Measurements from ENCODE around the gene SGCD.
A peak's percentile ranks its signal among the peaks of the same experiment; 100 is the strongest.
"Not testable (repeated sequence)": the region's sequence is repeated elsewhere in the genome, so short reads cannot be mapped to it uniquely, and the experiment has no call there.

The SGCD gene

DNA sequence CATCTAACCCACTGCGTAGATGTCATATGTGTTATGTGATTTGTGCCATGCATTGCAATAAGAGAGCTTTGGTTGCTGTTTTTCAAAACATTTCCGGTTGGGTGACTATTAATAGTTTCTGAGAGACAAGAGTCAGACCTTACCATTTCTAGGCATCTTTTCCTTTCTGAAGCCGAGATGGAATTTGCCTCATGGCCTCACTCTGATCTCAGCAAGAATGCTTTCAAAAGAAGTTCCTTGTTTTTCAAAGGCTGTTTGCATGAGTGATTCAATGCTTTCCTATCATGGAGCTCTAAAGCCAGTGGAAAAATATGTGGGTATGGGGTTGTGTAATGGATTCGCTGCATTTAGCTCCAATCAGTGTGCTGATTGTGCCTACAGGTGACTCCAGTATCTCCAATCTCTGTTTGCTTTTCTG is 320.1 kb downstream of the SGCD start:
- no peak for DNase-seq
- Histone ChIP-seq H3K36me3 (no peaks in the 10 kb centered on the region), H3K27ac (peak overlapping the region; percentile 59 to 70), H3K4me1 (peaks cover 0 to 33% (median 7%) of the 10 kb centered on the region in 4 donors), H3K9me3 (no peaks in the 10 kb centered on the region), H3K4me3 (no peak overlapping the region), H3K27me3 (no peaks in the 10 kb centered on the region)
- TF ChIP-seq, protein P1, sequence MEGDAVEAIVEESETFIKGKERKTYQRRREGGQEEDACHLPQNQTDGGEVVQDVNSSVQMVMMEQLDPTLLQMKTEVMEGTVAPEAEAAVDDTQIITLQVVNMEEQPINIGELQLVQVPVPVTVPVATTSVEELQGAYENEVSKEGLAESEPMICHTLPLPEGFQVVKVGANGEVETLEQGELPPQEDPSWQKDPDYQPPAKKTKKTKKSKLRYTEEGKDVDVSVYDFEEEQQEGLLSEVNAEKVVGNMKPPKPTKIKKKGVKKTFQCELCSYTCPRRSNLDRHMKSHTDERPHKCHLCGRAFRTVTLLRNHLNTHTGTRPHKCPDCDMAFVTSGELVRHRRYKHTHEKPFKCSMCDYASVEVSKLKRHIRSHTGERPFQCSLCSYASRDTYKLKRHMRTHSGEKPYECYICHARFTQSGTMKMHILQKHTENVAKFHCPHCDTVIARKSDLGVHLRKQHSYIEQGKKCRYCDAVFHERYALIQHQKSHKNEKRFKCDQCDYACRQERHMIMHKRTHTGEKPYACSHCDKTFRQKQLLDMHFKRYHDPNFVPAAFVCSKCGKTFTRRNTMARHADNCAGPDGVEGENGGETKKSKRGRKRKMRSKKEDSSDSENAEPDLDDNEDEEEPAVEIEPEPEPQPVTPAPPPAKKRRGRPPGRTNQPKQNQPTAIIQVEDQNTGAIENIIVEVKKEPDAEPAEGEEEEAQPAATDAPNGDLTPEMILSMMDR (IDR thresholded peaks at IDR 0.05) = no peak
- intact Hi-C loops (cut with DNase I; ENCODE audit: low total_unique reads) = no loop called here

DNA sequence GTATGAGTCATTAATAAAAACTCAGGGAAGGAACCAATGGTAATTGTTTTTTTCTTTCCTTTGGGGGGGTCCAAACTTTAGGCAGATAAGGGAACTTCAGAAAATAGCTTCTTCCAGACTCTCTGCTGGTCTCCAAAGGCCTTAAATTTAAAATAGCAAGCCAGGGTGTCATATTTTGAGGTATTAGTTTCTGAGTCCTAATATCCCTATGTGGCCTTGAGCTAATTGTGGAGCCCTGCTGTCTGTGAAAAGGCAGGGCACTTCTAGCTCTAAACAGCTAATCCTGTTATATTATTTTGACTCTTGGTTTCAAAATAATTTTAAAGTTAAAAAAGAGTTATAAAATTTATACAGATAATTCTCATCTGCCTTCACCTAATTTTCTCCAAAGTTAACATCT is 327.5 kb downstream of the SGCD start:
- H3K9me3 ChIP-seq = no peaks in the 10 kb centered on the region
- peaks cover 0 to 8% (median 0%) of the 10 kb centered on the region in 4 donors for H3K4me1 ChIP-seq
- intact Hi-C loops (cut with DNase I; ENCODE audit: low total_unique reads) = no loop called here
- no peak for DNase-seq
- no peak overlapping the region for H3K27ac ChIP-seq
- H3K27me3 ChIP-seq = no peaks in the 10 kb centered on the region
- TF ChIP-seq, protein P1 (IDR thresholded peaks at IDR 0.05) = no peak
- no peaks in the 10 kb centered on the region for H3K36me3 ChIP-seq
- no peak overlapping the region for H3K4me3 ChIP-seq

DNA sequence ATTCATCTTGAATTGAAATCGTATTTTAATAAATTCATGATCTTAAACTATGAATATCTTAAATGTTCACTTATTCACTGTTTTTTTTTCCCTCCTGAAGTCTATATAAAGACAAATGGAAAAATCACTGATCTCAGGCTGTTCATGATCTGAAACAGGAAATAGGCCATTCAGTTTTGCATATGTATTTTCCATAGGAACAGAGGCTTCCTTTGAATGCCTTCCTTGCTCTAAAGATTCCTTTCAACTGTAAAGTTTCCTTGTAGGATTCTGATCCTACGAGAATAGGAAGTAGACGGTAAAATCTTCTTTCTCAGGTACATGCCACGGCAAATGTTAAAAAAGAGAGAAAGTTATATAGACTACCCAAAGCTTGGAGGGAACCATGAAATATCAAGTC is 328.8 kb downstream of the SGCD start:
- Histone ChIP-seq H3K9me3 (no peaks in the 10 kb centered on the region), H3K27ac (no peak overlapping the region), H3K4me1 (peaks cover 0 to 8% (median 0%) of the 10 kb centered on the region in 4 donors), H3K4me3 (no peak overlapping the region), H3K27me3 (no peaks in the 10 kb centered on the region), H3K36me3 (no peaks in the 10 kb centered on the region)
- DNase-seq = no peak
- TF ChIP-seq, protein P1 (IDR thresholded peaks at IDR 0.05) = no peak
- intact Hi-C loops (cut with DNase I; ENCODE audit: low total_unique reads) = no loop called here

DNA sequence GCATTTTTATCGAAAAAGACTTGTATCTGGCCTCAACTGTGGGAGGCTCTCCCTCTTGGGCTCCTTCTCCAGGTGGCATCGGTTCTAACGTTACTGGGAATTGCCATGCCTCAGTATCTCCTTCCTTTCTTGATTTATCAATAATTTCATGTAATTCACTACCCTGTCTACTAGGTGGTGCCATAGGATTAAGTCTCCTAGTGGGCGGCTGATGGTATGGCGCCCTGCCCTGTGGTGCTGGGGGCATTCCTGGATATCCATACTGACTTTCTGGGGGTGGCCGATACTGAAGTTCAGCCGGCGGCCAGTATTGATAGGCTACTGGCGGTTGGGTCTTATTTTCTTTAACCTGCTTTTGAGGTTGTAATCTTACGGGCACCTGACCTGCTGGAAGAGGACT is 337.9 kb downstream of the SGCD start:
- intact Hi-C loops (cut with DNase I; ENCODE audit: low total_unique reads); H3K27ac ChIP-seq; H3K9me3 ChIP-seq; H3K27me3 ChIP-seq; H3K36me3 ChIP-seq; H3K4me3 ChIP-seq; H3K4me1 ChIP-seq; DNase-seq: not testable (repeated sequence)

DNA sequence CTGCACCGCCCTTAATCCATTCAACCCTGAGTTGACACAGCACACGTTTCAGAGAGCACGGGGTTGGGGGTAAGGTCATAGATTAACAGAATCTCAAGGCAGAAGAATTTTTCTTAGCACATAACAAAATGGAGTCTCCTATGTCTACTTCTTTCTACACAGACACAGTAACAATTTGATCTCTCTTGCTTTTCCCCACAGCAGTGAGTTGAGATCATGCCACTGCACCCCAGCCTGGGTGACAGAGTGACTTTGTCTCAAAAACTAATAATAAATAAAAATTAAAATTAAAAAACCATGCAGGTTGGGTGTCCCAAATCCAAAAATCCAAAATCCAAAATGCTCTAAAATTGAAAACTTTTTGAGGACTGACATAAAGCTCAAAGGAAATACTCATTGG is 339.7 kb downstream of the SGCD start:
- H3K27ac ChIP-seq; H3K4me3 ChIP-seq; intact Hi-C loops (cut with DNase I; ENCODE audit: low total_unique reads); H3K9me3 ChIP-seq; DNase-seq; H3K36me3 ChIP-seq; H3K4me1 ChIP-seq; H3K27me3 ChIP-seq: not testable (repeated sequence)

DNA sequence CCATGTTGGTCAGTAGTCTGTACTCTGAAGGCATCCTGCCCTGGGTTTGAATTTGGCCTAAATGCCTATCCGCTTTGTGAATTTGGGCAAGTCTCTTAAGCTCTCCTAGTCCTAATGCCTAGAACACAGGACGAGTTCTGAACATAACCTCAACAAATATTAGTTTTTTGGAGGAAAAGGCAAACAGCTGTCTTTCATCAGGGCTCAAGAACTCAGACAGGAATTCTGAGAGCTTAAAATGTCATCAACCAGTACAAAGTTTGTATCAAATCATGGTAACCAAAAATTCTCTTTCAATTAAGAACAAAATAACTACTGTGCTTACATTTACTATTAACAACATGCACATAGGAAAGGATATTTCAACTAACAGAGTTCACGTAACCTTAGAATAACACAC is 340.7 kb downstream of the SGCD start:
- TF ChIP-seq, protein P1 (IDR thresholded peaks at IDR 0.05) = no peak
- intact Hi-C loops (cut with DNase I; ENCODE audit: low total_unique reads) = no loop called here
- no peak overlapping the region for H3K4me3 ChIP-seq
- H3K9me3 ChIP-seq = no peaks in the 10 kb centered on the region
- no peaks in the 10 kb centered on the region for H3K27me3 ChIP-seq
- no peaks in the 10 kb centered on the region for H3K36me3 ChIP-seq
- H3K27ac ChIP-seq = no peak overlapping the region
- no peaks in the 10 kb centered on the region for H3K4me1 ChIP-seq
- DNase-seq = no peak

DNA sequence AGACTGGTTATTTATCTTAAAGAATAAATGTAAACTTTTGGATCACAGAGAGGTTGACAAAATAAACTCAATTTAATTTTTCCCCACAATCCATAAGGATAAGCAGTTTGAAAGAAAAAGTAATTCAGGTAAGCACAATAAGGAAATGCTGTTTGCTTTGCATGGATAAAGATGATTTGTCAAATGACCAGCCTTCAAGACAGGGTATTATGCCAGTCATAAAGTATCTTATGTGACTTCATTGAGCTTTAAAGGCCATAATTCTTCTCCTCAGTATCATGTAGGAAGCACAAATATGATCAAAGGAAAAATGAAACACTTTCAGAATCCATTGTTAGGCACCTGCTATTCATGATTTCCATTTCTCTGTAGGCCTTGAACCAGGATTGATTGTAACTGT is 342.5 kb downstream of the SGCD start:
- no peaks in the 10 kb centered on the region for H3K9me3 ChIP-seq
- no peak overlapping the region for H3K4me3 ChIP-seq
- H3K36me3 ChIP-seq = no peaks in the 10 kb centered on the region
- intact Hi-C loops (cut with DNase I; ENCODE audit: low total_unique reads) = no loop called here
- no peaks in the 10 kb centered on the region for H3K4me1 ChIP-seq
- no peak overlapping the region for H3K27ac ChIP-seq
- H3K27me3 ChIP-seq = no peaks in the 10 kb centered on the region
- no peak for DNase-seq
- TF ChIP-seq, protein P1 (IDR thresholded peaks at IDR 0.05) = no peak

Data from tibial artery (tissue), 4 donors.